HCEC 1CT (cell line): ENCODE data around the gene ACTRT3.
"Not testable (repeated sequence)": the region's sequence is repeated elsewhere in the genome, so short reads cannot be mapped to it uniquely, and the experiment has no call there.

Experiments
- DNase-seq: peaks from one replicate; pipeline ENCODE4 v3.0.0-alpha.2; 2017

Gene ACTRT3

GRCh38 chr3:169772305-169772896 is 3.0 kb upstream of the ACTRT3 start:
- DNase-seq, result peak; percentile 68

GRCh38 chr3:169771497-169772304 is 2.3 kb upstream of the ACTRT3 start:
- peak; percentile 65 for DNase-seq

GRCh38 chr3:169764882-169765612 is 4.3 kb downstream of the ACTRT3 start, which contains the start of gene TERC:
TERC (minus strand) TSS chr3:169765060.
- peak; percentile 91 for DNase-seq

GRCh38 chr3:169764312-169764881 is 5.0 kb downstream of the ACTRT3 start:
- peak; percentile 68 for DNase-seq

- DNase-seq, result peak; percentile 76
Measured at GRCh38 chr3:169760479-169760878, 8.9 kb downstream of the ACTRT3 start.

GRCh38 chr3:169759256-169759655 is 10.1 kb downstream of the ACTRT3 start:
- DNase-seq, result peak; percentile 88

GRCh38 chr3:169758359-169758994 is 10.9 kb downstream of the ACTRT3 start:
- DNase-seq, result no peak

- DNase-seq, result no peak
Measured at GRCh38 chr3:169755488-169755887, 13.9 kb downstream of the ACTRT3 start.

- no peak for DNase-seq
Measured at GRCh38 chr3:169754711-169755110, 14.7 kb downstream of the ACTRT3 start.

- DNase-seq, result no peak
Measured at GRCh38 chr3:169751875-169752274, 17.5 kb downstream of the ACTRT3 start.

GRCh38 chr3:169750665-169751064 is 18.7 kb downstream of the ACTRT3 start:
- no peak for DNase-seq

GRCh38 chr3:169748670-169749069 is 20.7 kb downstream of the ACTRT3 start:
- no peak for DNase-seq

- no peak for DNase-seq
Measured at GRCh38 chr3:169746924-169747323, 22.4 kb downstream of the ACTRT3 start.

- no peak for DNase-seq
Measured at GRCh38 chr3:169744366-169745054, 24.9 kb downstream of the ACTRT3 start.

- no peak for DNase-seq
Measured at GRCh38 chr3:169739067-169739466, 30.3 kb downstream of the ACTRT3 start.

GRCh38 chr3:169731857-169732256 is 37.5 kb downstream of the ACTRT3 start:
- DNase-seq, result not testable (repeated sequence)

- no peak for DNase-seq
Measured at GRCh38 chr3:169722724-169723123, 46.6 kb downstream of the ACTRT3 start.

GRCh38 chr3:169718415-169718814 is 50.9 kb downstream of the ACTRT3 start:
- DNase-seq, result not testable (repeated sequence)
